Spinal cord (tissue), 10 donors: ENCODE measurements around the gene C16orf74. TPM values are rescaled to one million over a fixed set of nuclear protein-coding genes. Genes with fewer than 3 reads are reported as not detected.

Experiments used
- DNase-seq, 6 donors: peaks; one replicate each; pipeline versions ENCODE4 v3.0.0 to v3.0.0-alpha.2; 2013 to 2015; ENCODE audit warnings: low spot score in 6 of 6, low read depth in 4 of 6
- H3K27ac ChIP-seq: one replicate; pipeline ENCODE4 v1.5.1; 2013; ENCODE audit warnings: low read depth, low read length, control low read depth
- H3K27me3 ChIP-seq: one replicate; pipeline ENCODE4 v1.6.1; 2013; ENCODE audit warnings: low read length; ENCODE audit not compliant: control insufficient read depth, insufficient read depth
- H3K36me3 ChIP-seq: one replicate; pipeline ENCODE4 v1.6.1; 2013; ENCODE audit warnings: low read length; ENCODE audit not compliant: control insufficient read depth, insufficient read depth
- H3K4me1 ChIP-seq: one replicate; pipeline ENCODE4 v1.6.1; 2013; ENCODE audit warnings: low read length; ENCODE audit not compliant: control insufficient read depth, insufficient read depth
- H3K4me3 ChIP-seq: one replicate; pipeline ENCODE4 v1.5.1; 2013; ENCODE audit warnings: low read depth, low read length, control low read depth
- H3K9me3 ChIP-seq: one replicate; pipeline ENCODE4 v1.6.1; 2013; ENCODE audit warnings: low read length; ENCODE audit not compliant: control insufficient read depth, insufficient read depth
- WGBS: methylation state at CpG from one replicate; pipeline ENCODE4 v1.1.5; 2013; ENCODE audit warnings: missing lambda C conversion rate; ENCODE audit not compliant: insufficient coverage; 5-methylcytosine and 5-hydroxymethylcytosine counted together
- polyA plus RNA-seq, 2 donors: library from polyadenylated mRNA; unstranded; fragments of 120-200 nt; gene quantifications; one replicate each; pipeline ENCODE4 v1.2.1, GENCODE V29; 2013; ENCODE audit not compliant: insufficient read length in 2 of 2
- total RNA-seq, 2 donors: library from RNA; depleted of rRNA in 1 of 2; stranded (reverse); fragments of 120-200 nt in 1 of 2; fragments of >200 nt in 1 of 2; gene quantifications; one replicate each; pipeline versions ENCODE4 v1.2.3 to v1.2.4, GENCODE V29; 2013 to 2014
- donor health status: healthy.

C16orf74 gene
- total and polyA plus RNA-seq, 4 donors: 1.8 to 4.8 (median 2.9) TPM

GRCh38 chr16:85778873-85779272, 28.0 kb upstream of the C16orf74 start:
- WGBS: 89% methylated on average over 9 of the region's 12 CpGs
- Histone ChIP-seq H3K27ac (no peak overlapping the region), H3K4me1 (peaks cover 27% of the 10 kb centered on the region), H3K4me3 (no peak overlapping the region), H3K27me3 (no peaks in the 10 kb centered on the region), H3K9me3 (no peaks in the 10 kb centered on the region), H3K36me3 (peaks cover 49% of the 10 kb centered on the region)
- DNase-seq: no peak

- Histone ChIP-seq H3K36me3 (peaks cover 44% of the 10 kb centered on the region), H3K9me3 (no peaks in the 10 kb centered on the region), H3K4me1 (peaks cover 16% of the 10 kb centered on the region), H3K4me3 (no peak overlapping the region), H3K27me3 (no peaks in the 10 kb centered on the region), H3K27ac (no peak overlapping the region)
- WGBS: 67% methylated on average over 2 of the region's 4 CpGs
- DNase-seq: no peak
These were observed 26.9 kb upstream of the C16orf74 start for GRCh38 chr16:85777583-85778310.

GRCh38 chr16:85774811-85775210, 23.9 kb upstream of the C16orf74 start:
- H3K9me3 ChIP-seq: no peaks in the 10 kb centered on the region
- WGBS: 98% methylated on average over 5 of the region's 8 CpGs
- no peaks in the 10 kb centered on the region for H3K4me1 ChIP-seq
- no peak overlapping the region for H3K4me3 ChIP-seq
- peaks cover 36% of the 10 kb centered on the region for H3K36me3 ChIP-seq
- no peaks in the 10 kb centered on the region for H3K27me3 ChIP-seq
- H3K27ac ChIP-seq: no peak overlapping the region
- DNase-seq: no peak

- Histone ChIP-seq H3K9me3 (no peaks in the 10 kb centered on the region), H3K27ac (no peak overlapping the region), H3K36me3 (peaks cover 32% of the 10 kb centered on the region), H3K27me3 (no peaks in the 10 kb centered on the region), H3K4me3 (no peak overlapping the region), H3K4me1 (no peaks in the 10 kb centered on the region)
- WGBS: 100% methylated on average over 1 of the region's 6 CpGs
- DNase-seq: no peak
These were observed 23.2 kb upstream of the C16orf74 start for GRCh38 chr16:85774136-85774535.

- WGBS: no CpG with 5 or more reads among the region's 6 CpGs
- Histone ChIP-seq H3K9me3 (no peaks in the 10 kb centered on the region), H3K36me3 (peaks cover 24% of the 10 kb centered on the region), H3K27me3 (no peaks in the 10 kb centered on the region), H3K4me3 (no peak overlapping the region), H3K4me1 (peaks cover 4% of the 10 kb centered on the region), H3K27ac (no peak overlapping the region)
- DNase-seq: no peak
These were observed 22.1 kb upstream of the C16orf74 start for GRCh38 chr16:85773044-85773443.

- Histone ChIP-seq H3K36me3 (peaks cover 18% of the 10 kb centered on the region), H3K27ac (no peak overlapping the region), H3K27me3 (no peaks in the 10 kb centered on the region), H3K4me1 (peaks cover 22% of the 10 kb centered on the region), H3K4me3 (no peak overlapping the region), H3K9me3 (no peaks in the 10 kb centered on the region)
- no peak for DNase-seq
- WGBS: 100% methylated on average over 3 of the region's 6 CpGs
These were observed 19.8 kb upstream of the C16orf74 start for GRCh38 chr16:85770741-85771140.

GRCh38 chr16:85768199-85768598, 17.3 kb upstream of the C16orf74 start:
- Histone ChIP-seq H3K27ac (no peak overlapping the region), H3K4me1 (peaks cover 27% of the 10 kb centered on the region), H3K27me3 (no peaks in the 10 kb centered on the region), H3K9me3 (no peaks in the 10 kb centered on the region), H3K4me3 (no peak overlapping the region), H3K36me3 (peaks cover 11% of the 10 kb centered on the region)
- peak in 1 of 6 donors; percentile 88 for DNase-seq
- 33% methylated on average over 1 of the region's 2 CpGs for WGBS

- H3K4me3 ChIP-seq: no peak overlapping the region
- peaks cover 11% of the 10 kb centered on the region for H3K36me3 ChIP-seq
- H3K9me3 ChIP-seq: no peaks in the 10 kb centered on the region
- 86% methylated on average over 5 of the region's 8 CpGs for WGBS
- no peak for DNase-seq
- peaks cover 33% of the 10 kb centered on the region for H3K4me1 ChIP-seq
- H3K27ac ChIP-seq: no peak overlapping the region
- peaks cover under 1% of the 10 kb centered on the region for H3K27me3 ChIP-seq
These were observed 16.6 kb upstream of the C16orf74 start for GRCh38 chr16:85767531-85767930.

GRCh38 chr16:85765767-85766166, 14.9 kb upstream of the C16orf74 start:
- Histone ChIP-seq H3K27ac (no peak overlapping the region), H3K36me3 (peaks cover 2% of the 10 kb centered on the region), H3K4me1 (peaks cover 39% of the 10 kb centered on the region), H3K27me3 (peaks cover 4% of the 10 kb centered on the region), H3K4me3 (no peak overlapping the region), H3K9me3 (no peaks in the 10 kb centered on the region)
- no peak for DNase-seq
- 67% methylated on average over 6 of the region's 8 CpGs for WGBS

- H3K36me3 ChIP-seq: no peaks in the 10 kb centered on the region
- peaks cover 4% of the 10 kb centered on the region for H3K27me3 ChIP-seq
- DNase-seq: peak in 1 of 6 donors; percentile 87
- no peaks in the 10 kb centered on the region for H3K9me3 ChIP-seq
- H3K4me1 ChIP-seq: peaks cover 39% of the 10 kb centered on the region
- WGBS: 38% methylated on average over 5 of the region's 8 CpGs
- no peak overlapping the region for H3K27ac ChIP-seq
- no peak overlapping the region for H3K4me3 ChIP-seq
These were observed 14.3 kb upstream of the C16orf74 start for GRCh38 chr16:85765211-85765610.
